Right cardiac atrium (tissue), 5 donors: ENCODE data around the gene MYBPC1. TPM values are rescaled to one million over a fixed set of nuclear protein-coding genes. Genes with fewer than 3 reads are reported as not detected.
A peak's percentile ranks its signal among the peaks of the same experiment; 100 is the strongest.

Experiments used
- ATAC-seq, 2 donors: fragments of 200-7000 bp; cut with Tn5 transposase; one replicate each; pipeline versions ENCODE4 v1.8.0 to v1.9.1; 2020; ENCODE audit warnings: moderate library complexity in 2 of 2, mild to moderate bottlenecking in 1 of 2
- DNase-seq, 3 donors: peaks; one replicate each; pipeline ENCODE4 v3.0.0-alpha.2; 2020
- H3K27ac ChIP-seq: one replicate; pipeline ENCODE4 v1.5.1; 2013; ENCODE audit warnings: mild to moderate bottlenecking, low read length, control low read depth, moderate library complexity
- H3K27me3 ChIP-seq: one replicate; pipeline ENCODE4 v1.6.1; 2013; ENCODE audit not compliant: control insufficient read depth, insufficient read depth
- H3K4me1 ChIP-seq: one replicate; pipeline ENCODE4 v1.6.1; 2013; ENCODE audit warnings: low read length; ENCODE audit not compliant: control insufficient read depth, insufficient read depth
- H3K4me3 ChIP-seq: one replicate; pipeline ENCODE4 v1.5.1; 2013; ENCODE audit warnings: low read length, control low read depth
- H3K9me3 ChIP-seq: one replicate; pipeline ENCODE4 v1.6.1; 2013; ENCODE audit warnings: low read length; ENCODE audit not compliant: control insufficient read depth
- WGBS: extraction: QIAGEN DNeasy Blood & Tissue Kit; methylation state at CpG from one replicate; pipeline ENCODE4 v1.1.7; 2013; 5-methylcytosine and 5-hydroxymethylcytosine counted together
- intact Hi-C, 4 donors: fragments of 100-400 bp; cut with DNase I; formaldehyde crosslinking; loops; one replicate each; pipeline versions ENCODE4 v1.11.0 to v1.14.0; 2022 to 2023
- polyA plus RNA-seq: library from polyadenylated mRNA; stranded (reverse); fragments of 200-250 nt; gene quantifications from one replicate; pipeline ENCODE4 v1.2.3, GENCODE V29; 2013
- total RNA-seq, 4 donors: library from RNA; stranded (reverse); fragmentation: NEBNext Ultra II Directional; extraction: Animal tissue kit (Norgen Biotek cat#: 25700); gene quantifications; one replicate each; pipeline ENCODE4 v1.2.1, GENCODE V29; 2021
- donor health status: healthy with polysubstance abuse.
- donor health status: DM: no; HTN: yes; CAD: no.
- donor health status: DM: no; HTN: no; CAD: no.
- donor health status: DM: no; HTN: yes; CAD: no; lungs with severe emphysema.
- donor health status: DM: yes; HTN: yes; CAD: no.

MYBPC1 gene
- total and polyA plus RNA-seq, 5 donors: 10.3 to 27.9 (median 15.7) TPM

- DNase-seq (no peak), ATAC-seq (no peak)
- intact Hi-C loops: no loop called here
- Histone ChIP-seq H3K9me3 (no peaks in the 10 kb centered on the region), H3K4me3 (no peak overlapping the region), H3K27me3 (no peaks in the 10 kb centered on the region), H3K27ac (no peak overlapping the region), H3K4me1 (no peaks in the 10 kb centered on the region)
- WGBS: 88% methylated on average over 1 of the region's 1 CpG
These were observed 4.5 kb downstream of the MYBPC1 start for GRCh38 chr12:101599311-101599710.

GRCh38 chr12:101599771-101600484 is 5.2 kb downstream of the MYBPC1 start:
- no peak overlapping the region for H3K4me3 ChIP-seq
- 70% methylated on average over 5 of the region's 5 CpGs for WGBS
- DNase-seq (no peak), ATAC-seq (no peak)
- H3K27ac ChIP-seq: no peak overlapping the region
- no peaks in the 10 kb centered on the region for H3K9me3 ChIP-seq
- intact Hi-C loops: no loop called here
- H3K4me1 ChIP-seq: no peaks in the 10 kb centered on the region
- no peaks in the 10 kb centered on the region for H3K27me3 ChIP-seq

GRCh38 chr12:101604132-101604531 is 9.4 kb downstream of the MYBPC1 start:
- Histone ChIP-seq H3K4me3 (no peak overlapping the region), H3K9me3 (no peaks in the 10 kb centered on the region), H3K27me3 (no peaks in the 10 kb centered on the region), H3K4me1 (no peaks in the 10 kb centered on the region), H3K27ac (no peak overlapping the region)
- intact Hi-C loops: no loop called here
- no peak for DNase-seq
- no peak for ATAC-seq
- 80% methylated on average over 1 of the region's 1 CpG for WGBS

- Histone ChIP-seq H3K4me3 (no peak overlapping the region), H3K27me3 (no peaks in the 10 kb centered on the region), H3K9me3 (no peaks in the 10 kb centered on the region), H3K4me1 (no peaks in the 10 kb centered on the region), H3K27ac (no peak overlapping the region)
- DNase-seq (no peak), ATAC-seq (no peak)
- 83% methylated on average over 2 of the region's 2 CpGs for WGBS
- intact Hi-C loops: no loop called here
These were observed 13.1 kb downstream of the MYBPC1 start for GRCh38 chr12:101607894-101608293.

- Histone ChIP-seq H3K4me1 (no peaks in the 10 kb centered on the region), H3K27ac (no peak overlapping the region), H3K27me3 (no peaks in the 10 kb centered on the region), H3K4me3 (no peak overlapping the region), H3K9me3 (no peaks in the 10 kb centered on the region)
- WGBS: 70% methylated on average over 10 of the region's 10 CpGs
- intact Hi-C loops: no loop called here
- ATAC-seq (no peak), DNase-seq (no peak)
These were observed 13.7 kb downstream of the MYBPC1 start for GRCh38 chr12:101608301-101609133.

- intact Hi-C loops: no loop called here
- H3K27ac ChIP-seq: no peak overlapping the region
- no peak for ATAC-seq
- WGBS: 89% methylated on average over 4 of the region's 4 CpGs
- DNase-seq: no peak
- H3K4me1 ChIP-seq: no peaks in the 10 kb centered on the region
- H3K9me3 ChIP-seq: no peaks in the 10 kb centered on the region
- no peak overlapping the region for H3K4me3 ChIP-seq
- no peaks in the 10 kb centered on the region for H3K27me3 ChIP-seq
These were observed 14.4 kb downstream of the MYBPC1 start for GRCh38 chr12:101609198-101609597.

GRCh38 chr12:101612160-101612916 is 17.6 kb downstream of the MYBPC1 start:
- Histone ChIP-seq H3K27ac (no peak overlapping the region), H3K9me3 (no peaks in the 10 kb centered on the region), H3K4me1 (peaks cover 5% of the 10 kb centered on the region), H3K27me3 (no peaks in the 10 kb centered on the region), H3K4me3 (no peak overlapping the region)
- no peak for ATAC-seq
- no peak for DNase-seq
- WGBS: 60% methylated on average over 7 of the region's 7 CpGs
- intact Hi-C loops: no loop called here

- H3K4me1 ChIP-seq: peaks cover 5% of the 10 kb centered on the region
- H3K27ac ChIP-seq: peak overlapping the region; percentile 84
- intact Hi-C loops: no loop called here
- 26% methylated on average over 4 of the region's 4 CpGs for WGBS
- DNase-seq (no peak), ATAC-seq (peak; percentile 37 to 76)
- no peaks in the 10 kb centered on the region for H3K9me3 ChIP-seq
- H3K4me3 ChIP-seq: no peak overlapping the region
- H3K27me3 ChIP-seq: no peaks in the 10 kb centered on the region
These were observed 21.3 kb downstream of the MYBPC1 start for GRCh38 chr12:101616027-101616494.

- Histone ChIP-seq H3K9me3 (no peaks in the 10 kb centered on the region), H3K27ac (no peak overlapping the region), H3K4me1 (peaks cover 5% of the 10 kb centered on the region), H3K27me3 (no peaks in the 10 kb centered on the region), H3K4me3 (no peak overlapping the region)
- DNase-seq (no peak), ATAC-seq (no peak)
- WGBS: 77% methylated on average over 2 of the region's 2 CpGs
- intact Hi-C loops: no loop called here
These were observed 24.4 kb downstream of the MYBPC1 start for GRCh38 chr12:101619026-101619786.

- H3K27ac ChIP-seq: no peak overlapping the region
- H3K27me3 ChIP-seq: no peaks in the 10 kb centered on the region
- intact Hi-C loops: no loop called here
- ATAC-seq (no peak), DNase-seq (peak in 2 of 3 donors; percentile 32 to 48)
- H3K9me3 ChIP-seq: no peaks in the 10 kb centered on the region
- peaks cover 4% of the 10 kb centered on the region for H3K4me1 ChIP-seq
- H3K4me3 ChIP-seq: no peak overlapping the region
- WGBS: 57% methylated on average over 6 of the region's 6 CpGs
These were observed 25.3 kb downstream of the MYBPC1 start for GRCh38 chr12:101619858-101620761.
